Measurements from ENCODE around the gene SLC13A2.
A peak's percentile ranks its signal among the peaks of the same experiment; 100 is the strongest.

SLC13A2 gene

GRCh38 chr17:28515518-28515917 is 42.1 kb downstream of the SLC13A2 start:
- Histone ChIP-seq H3K27ac (ENCODE audit: extremely low read depth, low read depth, low read length) (no peak overlapping the region), H3K36me3 (ENCODE audit: control insufficient read depth in 2 of 2, insufficient read depth in 1 of 2, low read length in 2 of 2) (no peaks in the 10 kb centered on the region), H3K4me1 (ENCODE audit: control insufficient read depth, insufficient read depth, low read length) (peaks cover 4% of the 10 kb centered on the region; the same call in 1 of the 2 replicates), H3K4me3 (ENCODE audit: low read depth, low read length) (no peak overlapping the region), H3K9me3 (ENCODE audit: control insufficient read depth, insufficient read depth, low read depth, low read length) (no peaks in the 10 kb centered on the region)
- no peak for TF ChIP-seq ZBTB1 (tag by site-specific recombination; IDR thresholded peaks at IDR 0.05)
- peak; percentile 48; the same call in 1 of the 2 replicates for TF ChIP-seq ZEB2 (tag by site-specific recombination; IDR thresholded peaks at IDR 0.05)
- no peak for TF ChIP-seq ZNF510 (tag by site-specific recombination; IDR thresholded peaks at IDR 0.05; ENCODE audit: insufficient replicate concordance)
- TF ChIP-seq SCRT2 (tag by site-specific recombination; IDR thresholded peaks at IDR 0.05): peak; percentile 72
- peak; percentile 55; the same call in 1 of the 2 replicates for TF ChIP-seq SCRT1 (tag by site-specific recombination; IDR thresholded peaks at IDR 0.05; ENCODE audit: borderline replicate concordance)
- POLR2A ChIA-PET: no interaction called here
- CTCF ChIA-PET: interaction anchor here (1.2 kb wide), 1 partner anchor 15 kb away, joined by 3 read pairs; no protein-coding TSS in a partner anchor

GRCh38 chr17:28518132-28518531 is 44.7 kb downstream of the SLC13A2 start:
- H3K27ac ChIP-seq (ENCODE audit: extremely low read depth, low read depth, low read length): no peak overlapping the region
- no peaks in the 10 kb centered on the region for H3K36me3 ChIP-seq (ENCODE audit: control insufficient read depth in 2 of 2, insufficient read depth in 1 of 2, low read length in 2 of 2)
- ChIA-PET POLR2A (no interaction called here), CTCF (no interaction called here)
- H3K4me1 ChIP-seq (ENCODE audit: control insufficient read depth, insufficient read depth, low read length): peaks cover 4% of the 10 kb centered on the region; the same call in 1 of the 2 replicates
- H3K4me3 ChIP-seq (ENCODE audit: low read depth, low read length): no peak overlapping the region
- no peak for TF ChIP-seq ZNF140 (tag by site-specific recombination; IDR thresholded peaks at IDR 0.05)
- TF ChIP-seq ZNF629 (tag by site-specific recombination; IDR thresholded peaks at IDR 0.05): no peak
- TF ChIP-seq ZNF473 (tag by site-specific recombination; IDR thresholded peaks at IDR 0.05): no peak
- no peak for TF ChIP-seq KLF9 (tag by site-specific recombination; IDR thresholded peaks at IDR 0.05; ENCODE audit: low read depth)
- no peak for TF ChIP-seq ZNF645 (tag by site-specific recombination; IDR thresholded peaks at IDR 0.05)
- no peak for TF ChIP-seq ZNF654 (tag by site-specific recombination; IDR thresholded peaks at IDR 0.05; ENCODE audit: low read depth)
- TF ChIP-seq ZBTB48 (tag by site-specific recombination; IDR thresholded peaks at IDR 0.05): no peak
- no peak for TF ChIP-seq ZNF510 (tag by site-specific recombination; IDR thresholded peaks at IDR 0.05; ENCODE audit: insufficient replicate concordance)
- TF ChIP-seq CTCF (tag by site-specific recombination; IDR thresholded peaks at IDR 0.05): no peak
- no peak for TF ChIP-seq ZNF24 (tag by site-specific recombination; IDR thresholded peaks at IDR 0.05)
- no peak for TF ChIP-seq ZBTB21 (tag by site-specific recombination; IDR thresholded peaks at IDR 0.05)
- no peak for TF ChIP-seq ZNF585B (tag by site-specific recombination; IDR thresholded peaks at IDR 0.05)
- TF ChIP-seq KLF8 (tag by site-specific recombination; IDR thresholded peaks at IDR 0.05): no peak
- TF ChIP-seq ZNF596 (tag by site-specific recombination; IDR thresholded peaks at IDR 0.05): no peak
- no peak for TF ChIP-seq ZNF16 (tag by site-specific recombination; IDR thresholded peaks at IDR 0.05; ENCODE audit: low read depth)
- no peak for TF ChIP-seq ZNF558 (tag by site-specific recombination; IDR thresholded peaks at IDR 0.05)
- TF ChIP-seq ZNF426 (tag by site-specific recombination; IDR thresholded peaks at IDR 0.05): no peak
- H3K9me3 ChIP-seq (ENCODE audit: control insufficient read depth, insufficient read depth, low read depth, low read length): no peaks in the 10 kb centered on the region

GRCh38 chr17:28518578-28518977 is 45.1 kb downstream of the SLC13A2 start:
- ChIA-PET POLR2A (no interaction called here), CTCF (no interaction called here)
- no peaks in the 10 kb centered on the region for H3K9me3 ChIP-seq (ENCODE audit: control insufficient read depth, insufficient read depth, low read depth, low read length)
- no peak overlapping the region for H3K4me3 ChIP-seq (ENCODE audit: low read depth, low read length)
- H3K36me3 ChIP-seq (ENCODE audit: control insufficient read depth in 2 of 2, insufficient read depth in 1 of 2, low read length in 2 of 2): no peaks in the 10 kb centered on the region
- no peak overlapping the region for H3K27ac ChIP-seq (ENCODE audit: extremely low read depth, low read depth, low read length)
- peaks cover 4% of the 10 kb centered on the region; the same call in 1 of the 2 replicates for H3K4me1 ChIP-seq (ENCODE audit: control insufficient read depth, insufficient read depth, low read length)
- no peak for TF ChIP-seq ZNF600 (tag by site-specific recombination; IDR thresholded peaks at IDR 0.05)
- no peak for TF ChIP-seq ZBTB10 (tag by site-specific recombination; IDR thresholded peaks at IDR 0.05)
- no peak for TF ChIP-seq ZNF350 (tag by site-specific recombination; IDR thresholded peaks at IDR 0.05)
- TF ChIP-seq PATZ1 (tag by site-specific recombination; IDR thresholded peaks at IDR 0.05): no peak
- no peak for TF ChIP-seq ZNF354C (tag by site-specific recombination; IDR thresholded peaks at IDR 0.05; ENCODE audit: borderline replicate concordance, low read depth)
- no peak for TF ChIP-seq IKZF3 (tag by site-specific recombination; IDR thresholded peaks at IDR 0.05)

All from HEK293 (cell line).